Loucy (cell line): ENCODE data around the gene GIPC2.

Experiments used
- CTCF ChIP-seq: fragments of 200-600 bp; sonication (generic); conservative IDR thresholded peaks from 2 replicates; pipeline ENCODE4 v1.5.1; 2014; ENCODE audit warnings: mild to moderate bottlenecking, antibody characterized with exemption, low read length
- EZH2phosphoT487 ChIP-seq: fragments of 200-600 bp; IDR thresholded peaks from 2 replicates; pipeline ENCODE4 v1.6.1; 2018; ENCODE audit warnings: antibody characterized with exemption, mild to moderate bottlenecking, moderate library complexity, borderline replicate concordance

GRCh38 chr1:78184460-78185072 lies 138.8 kb downstream of the GIPC2 start:
- no peak for TF ChIP-seq CTCF
- TF ChIP-seq EZH2phosphoT487, result no peak
